H1 (cell line): ENCODE data around the gene TOP1. TPM values are rescaled to one million over a fixed set of nuclear protein-coding genes. Genes with fewer than 3 reads are reported as not detected.

Experiments
- CTCF ChIA-PET: fragments of 300-600 bp; sonication (Branson Sonifier 250); formaldehyde crosslinking; loops from one replicate; lab custom pipeline; 2021; ENCODE audit not compliant: partially characterized antibody; lab: Charles Lee
- POLR2A ChIA-PET: fragments of 300-600 bp; sonication (Branson Sonifier 250); formaldehyde crosslinking; loops from one replicate; lab custom pipeline; 2021; ENCODE audit warnings: inconsistent platforms; ENCODE audit not compliant: partially characterized antibody; lab: Charles Lee
- DNase-seq, 2 experiments: peaks; one replicate each; pipeline versions ENCODE4 v3.0.0 to v3.0.0-alpha.2; 2010 to 2022; ENCODE audit warnings: low spot score in 2 of 2, low read depth in 1 of 2, mixed read lengths in 1 of 2
- FAIRE-seq: peaks from 2 replicates; lab custom pipeline; 2011; peaks lifted over from hg19 to GRCh38; lab: Jason Lieb, UNC
- H2AFZ ChIP-seq: 2 replicates; pipeline ENCODE4 v1.8.1; 2012; ENCODE audit warnings: low read length, inconsistent platforms
- H2AK5ac ChIP-seq: 2 replicates; pipeline ENCODE4 v1.6.1; 2013; ENCODE audit warnings: low read depth, low read length
- H2BK120ac ChIP-seq: replicated peaks from 2 replicates; pipeline ENCODE3; 2013; ENCODE audit warnings: low read depth, low read length, inconsistent platforms
- H2BK12ac ChIP-seq: 2 replicates; pipeline ENCODE4 v1.6.1; 2013; ENCODE audit warnings: low read depth, low read length
- H2BK15ac ChIP-seq: 2 replicates; pipeline ENCODE4 v1.6.1; 2013; ENCODE audit warnings: low read length
- H2BK20ac ChIP-seq: 2 replicates; pipeline ENCODE4 v1.6.1; 2013; ENCODE audit warnings: low read length
- H2BK5ac ChIP-seq: 2 replicates; pipeline ENCODE4 v1.6.1; 2013; ENCODE audit warnings: low read depth, low read length
- H3K14ac ChIP-seq: 2 replicates; pipeline ENCODE4 v1.6.1; 2013; ENCODE audit warnings: inconsistent platforms; ENCODE audit not compliant: insufficient read length
- H3K18ac ChIP-seq: 2 replicates; pipeline ENCODE4 v1.6.1; 2013; ENCODE audit warnings: low read length; ENCODE audit errors: extremely low read depth
- H3K23ac ChIP-seq: 2 replicates; pipeline ENCODE4 v1.6.1; 2013; ENCODE audit warnings: inconsistent platforms; ENCODE audit not compliant: insufficient read length
- H3K23me2 ChIP-seq: 2 replicates; pipeline ENCODE4 v1.6.1; 2013; ENCODE audit warnings: low read depth, low read length
- H3K27ac ChIP-seq: 2 replicates; pipeline ENCODE4 v1.6.1; 2011; ENCODE audit warnings: low read depth, low read length, inconsistent platforms
- H3K27me3 ChIP-seq, 4 experiments: replicated peaks in 1 of 4; 1 replicate in 1 of 4; 2 replicates in 3 of 4; pipeline versions ENCODE4 v1.6.1 to v1.8.1; 2011 to 2013; ENCODE audit warnings: low read length in 3 of 4, mild to moderate bottlenecking in 3 of 4, inconsistent platforms in 2 of 4, mixed read lengths in 2 of 4, moderate library complexity in 1 of 4; ENCODE audit not compliant: control insufficient read depth in 3 of 4, insufficient read depth in 3 of 4; ENCODE audit errors: extremely low read depth in 1 of 4
- H3K36me3 ChIP-seq, 4 experiments: 2 replicates each; pipeline versions ENCODE4 v1.6.1 to v1.8.1; 2011 to 2013; ENCODE audit warnings: mild to moderate bottlenecking in 4 of 4, low read length in 3 of 4, moderate library complexity in 2 of 4, control low read depth in 1 of 4, inconsistent platforms in 1 of 4; ENCODE audit not compliant: insufficient read depth in 4 of 4, control insufficient read depth in 2 of 4
- H3K4ac ChIP-seq: replicated peaks from 2 replicates; pipeline ENCODE3; 2013; ENCODE audit warnings: low read length, low read depth, mixed read lengths, inconsistent platforms; ENCODE audit not compliant: insufficient read length
- H3K4me1 ChIP-seq, 4 experiments: replicated peaks in 1 of 4; 1 replicate in 1 of 4; 2 replicates in 3 of 4; pipeline versions ENCODE4 v1.6.1 to v1.8.1; 2011 to 2013; ENCODE audit warnings: low read length in 3 of 4, inconsistent platforms in 2 of 4, mixed read lengths in 1 of 4; ENCODE audit not compliant: insufficient read depth in 4 of 4, control insufficient read depth in 3 of 4
- H3K4me2 ChIP-seq, 2 experiments: 2 replicates each; pipeline versions ENCODE4 v1.6.1 to v1.8.1; 2011 to 2013; ENCODE audit warnings: low read depth in 2 of 2, low read length in 2 of 2, control low read depth in 1 of 2, inconsistent platforms in 1 of 2, mild to moderate bottlenecking in 1 of 2; ENCODE audit not compliant: insufficient read depth in 1 of 2
- H3K4me3 ChIP-seq, 4 experiments: fragments of 200-600, 300-600 bp in 1 of 4; sonication (generic), shearing (Covaris generic), sonication (Bioruptor Twin) in 1 of 4; 2 replicates each; pipeline versions ENCODE4 v1.5.1 to v1.8.1; 2011 to 2016; ENCODE audit warnings: low read length in 4 of 4, low read depth in 3 of 4, control low read depth in 2 of 4, inconsistent platforms in 2 of 4, mild to moderate bottlenecking in 2 of 4, mixed read lengths in 1 of 4, moderate library complexity in 1 of 4; ENCODE audit not compliant: insufficient read depth in 2 of 4; ENCODE audit errors: extremely low read depth in 1 of 4
- H3K56ac ChIP-seq: replicated peaks from 2 replicates; pipeline ENCODE3; 2013; ENCODE audit warnings: low read depth, mild to moderate bottlenecking, mixed read lengths, low read length, inconsistent platforms; ENCODE audit not compliant: insufficient read length
- H3K79me1 ChIP-seq: 2 replicates; pipeline ENCODE4 v1.6.1; 2013; ENCODE audit warnings: low read depth, low read length, control low read depth
- H3K79me2 ChIP-seq, 2 experiments: 2 replicates each; pipeline versions ENCODE4 v1.6.1 to v1.8.1; 2012 to 2013; ENCODE audit warnings: low read length in 2 of 2, mild to moderate bottlenecking in 2 of 2, inconsistent platforms in 1 of 2; ENCODE audit not compliant: insufficient read depth in 2 of 2, control insufficient read depth in 1 of 2
- H3K9ac ChIP-seq, 4 experiments: replicated peaks in 1 of 4; 1 replicate in 1 of 4; 2 replicates in 3 of 4; pipeline versions ENCODE4 v1.6.1 to v1.8.1; 2011 to 2013; ENCODE audit warnings: low read depth in 3 of 4, low read length in 3 of 4, control low read depth in 2 of 4, mild to moderate bottlenecking in 2 of 4, moderate library complexity in 2 of 4, inconsistent platforms in 1 of 4; ENCODE audit errors: extremely low read depth in 1 of 4
- H3K9me3 ChIP-seq, 2 experiments: 2 replicates each; pipeline versions ENCODE4 v1.6.1 to v1.8.1; 2012 to 2013; ENCODE audit warnings: mild to moderate bottlenecking in 2 of 2, moderate library complexity in 2 of 2, control low read depth in 1 of 2, inconsistent platforms in 1 of 2, low read depth in 1 of 2, low read length in 1 of 2, mixed read lengths in 1 of 2; ENCODE audit not compliant: insufficient read depth in 2 of 2
- H4K20me1 ChIP-seq, 2 experiments: replicated peaks in 1 of 2; 2 replicates each; pipeline versions ENCODE3 to v1.8.1; 2011 to 2013; ENCODE audit warnings: inconsistent platforms in 2 of 2, low read length in 2 of 2, mild to moderate bottlenecking in 1 of 2; ENCODE audit not compliant: insufficient read depth in 2 of 2, control insufficient read depth in 1 of 2
- H4K5ac ChIP-seq: 2 replicates; pipeline ENCODE4 v1.6.1; 2013; ENCODE audit warnings: low read length, low read depth, mixed read lengths, inconsistent platforms; ENCODE audit not compliant: insufficient read length
- H4K8ac ChIP-seq: 2 replicates; pipeline ENCODE4 v1.8.0; 2013; ENCODE audit warnings: mild to moderate bottlenecking, moderate library complexity, low read length, inconsistent platforms; ENCODE audit not compliant: insufficient read depth; ENCODE audit errors: extremely low read depth
- H4K91ac ChIP-seq: replicated peaks from 2 replicates; pipeline ENCODE3; 2013; ENCODE audit warnings: low read length, mixed read lengths, inconsistent platforms; ENCODE audit not compliant: insufficient read length
- HDAC6 ChIP-seq: IDR thresholded peaks from one replicate; pipeline ENCODE4 v1.7.1; 2012; ENCODE audit warnings: low read depth, mild to moderate bottlenecking, inconsistent platforms, low read length, moderate library complexity
- JUN ChIP-seq: IDR thresholded peaks from 2 replicates; pipeline ENCODE4 v1.6.1; 2011; ENCODE audit warnings: low read depth, mild to moderate bottlenecking, improper control_type of control experiment, low read length
- WGBS, 2 experiments: shearing (Covaris generic) in 1 of 2; methylation state at CpG; one replicate each; pipeline versions ENCODE4 v1.1.6 to v1.1.7; 2013 to 2015; ENCODE audit warnings: low lambda C conversion rate in 2 of 2, mixed read lengths in 2 of 2, inconsistent platforms in 1 of 2, low coverage in 1 of 2, missing lambda C conversion rate in 1 of 2; ENCODE audit not compliant: insufficient replicate concordance in 2 of 2, insufficient coverage in 1 of 2, insufficient read length in 1 of 2; ENCODE audit errors: extremely low coverage in 1 of 2, missing lambda C conversion rate in 1 of 2; 5-methylcytosine and 5-hydroxymethylcytosine counted together
- polyA plus RNA-seq, 7 experiments: library from polyadenylated mRNA; depleted of rRNA in 3 of 7; stranded (reverse) in 5 of 7; unstranded in 2 of 7; fragments of >200 nt in 5 of 7; fragments of 200-250 nt in 2 of 7; gene quantifications; 1 replicate in 5 of 7; 2 replicates in 1 of 7; 4 replicates in 1 of 7; pipeline versions ENCODE4 v1.2.1 to v1.2.3, GENCODE V29; 2011 to 2013; ENCODE audit warnings: missing spikeins in 2 of 7, mixed read lengths in 2 of 7
- total RNA-seq: library from RNA; stranded (reverse); fragmentation: NEBNext Ultra II Directional; extraction: Animal tissue kit (Norgen Biotek cat#: 25700); gene quantifications from 2 replicates; pipeline ENCODE4 v1.2.1, GENCODE V29; 2021

TOP1 gene
- total and polyA plus RNA-seq, 2 of the 8 experiments (the other 6 are each of a cell fraction or from before 2014, with no cell fraction given) = 7.4 to 108 TPM

GRCh38 chr20:41018153-41018552, 10.5 kb upstream of the TOP1 start:
- Histone ChIP-seq H2BK15ac (no peak overlapping the region), H2BK5ac (no peak overlapping the region), H4K91ac (no peak overlapping the region), H4K5ac (no peak overlapping the region), H3K36me3 (no peaks in the 10 kb centered on the region), H3K9ac (no peak overlapping the region), H2BK12ac (no peak overlapping the region), H4K8ac (no peak overlapping the region), H3K27ac (no peak overlapping the region), H2AK5ac (no peak overlapping the region), H3K27me3 (no peaks in the 10 kb centered on the region), H2AFZ (no peak overlapping the region), H2BK20ac (no peak overlapping the region), H3K79me1 (no peaks in the 10 kb centered on the region), H3K4ac (no peak overlapping the region)
- CTCF ChIA-PET = interaction anchor here (0.6 to 2.5 kb wide), 9 partner anchors 12 to 55 kb away, joined by 3 to 11 read pairs (median 3); no protein-coding TSS in a partner anchor
- TF ChIP-seq JUN (no peak), HDAC6 (no peak)
- TF ChIP-seq, all 59 proteins: peak for 0
- H3K23me2 ChIP-seq = no peaks in the 10 kb centered on the region; the same call in 1 of the 2 replicates
- H3K79me2 ChIP-seq = no peaks in the 10 kb centered on the region
- POLR2A ChIA-PET = interaction anchor here (1.1 kb wide), 1 partner anchor 10 kb away, joined by 3 read pairs; no protein-coding TSS in a partner anchor
- no peak overlapping the region for H3K23ac ChIP-seq
- no peak overlapping the region for H3K4me2 ChIP-seq
- DNase-seq (no peak), FAIRE-seq (no peak)
- no peak overlapping the region for H3K56ac ChIP-seq
- no peak overlapping the region for H3K4me3 ChIP-seq
- 92% methylated on average over 2 of the region's 2 CpGs; no CpG with 5 or more reads in 1 of the 2 experiments for WGBS, 2 experiments
- H3K9me3 ChIP-seq = no peaks in the 10 kb centered on the region
- no peak overlapping the region for H2BK120ac ChIP-seq
- H3K18ac ChIP-seq = no peak overlapping the region
- H3K14ac ChIP-seq = no peak overlapping the region
- no peaks in the 10 kb centered on the region for H3K4me1 ChIP-seq
- no peaks in the 10 kb centered on the region for H4K20me1 ChIP-seq
